Fibroblast of skin of right biceps (primary cell): ENCODE results near the gene APAF1.

Source experiments
- DNase-seq: peaks from one replicate; pipeline ENCODE4 v3.0.0-alpha.2; 2013

The APAF1 gene

DNA sequence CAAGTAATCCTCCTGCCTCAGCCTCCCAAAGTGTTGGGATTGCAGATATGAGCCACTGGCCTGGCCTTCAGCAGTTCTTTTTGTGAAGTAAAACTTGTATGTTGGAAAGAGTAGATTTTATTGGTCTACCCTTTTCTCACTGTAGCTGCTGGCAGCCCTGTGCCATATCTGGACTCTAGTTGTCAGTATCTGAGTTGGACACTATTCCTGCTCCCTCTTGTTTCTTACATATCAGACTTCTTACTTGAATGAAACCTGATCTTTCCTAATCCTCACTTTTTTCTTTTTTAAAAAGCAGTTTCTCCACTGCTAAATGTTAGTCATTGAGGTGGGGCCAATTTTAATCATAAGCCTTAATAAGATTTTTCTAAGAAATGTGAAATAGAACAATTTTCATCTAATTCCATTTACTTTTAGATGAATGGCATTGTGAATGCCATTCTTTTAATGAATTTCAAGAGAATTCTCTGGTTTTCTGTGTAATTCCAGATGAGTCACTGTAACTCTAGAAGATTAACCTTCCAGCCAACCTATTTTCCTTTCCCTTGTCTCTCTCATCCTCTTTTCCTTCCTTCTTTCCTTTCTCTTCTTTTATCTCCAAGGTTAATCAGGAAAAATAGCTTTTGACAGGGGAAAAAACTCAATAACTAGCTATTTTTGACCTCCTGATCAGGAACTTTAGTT is 88.7 kb downstream of the APAF1 start:
- no peak for DNase-seq

DNA sequence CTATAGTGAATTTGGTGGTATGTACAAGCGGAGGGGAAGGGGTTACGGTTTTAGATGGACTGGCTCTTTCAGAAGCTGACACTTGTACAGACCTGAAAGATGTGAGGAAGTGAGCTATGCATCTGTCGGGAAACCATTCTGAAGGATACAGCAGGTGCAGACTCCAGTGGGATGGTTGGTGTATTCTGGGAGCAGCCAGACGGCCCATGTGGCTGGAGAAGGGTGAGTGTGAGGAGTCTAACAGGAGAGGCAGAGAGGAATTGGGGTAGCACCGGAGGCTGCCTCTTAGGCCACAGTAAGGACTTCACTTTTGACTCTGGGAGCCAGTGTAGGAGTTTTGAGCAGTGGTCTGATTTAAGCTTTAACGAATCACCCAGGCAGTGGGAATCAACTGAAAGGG is 90.7 kb downstream of the APAF1 start:
- DNase-seq = no peak

- no peak for DNase-seq
Observed at GRCh38 chr12:98736352-98737321, 91.5 kb downstream of the APAF1 start.

DNA sequence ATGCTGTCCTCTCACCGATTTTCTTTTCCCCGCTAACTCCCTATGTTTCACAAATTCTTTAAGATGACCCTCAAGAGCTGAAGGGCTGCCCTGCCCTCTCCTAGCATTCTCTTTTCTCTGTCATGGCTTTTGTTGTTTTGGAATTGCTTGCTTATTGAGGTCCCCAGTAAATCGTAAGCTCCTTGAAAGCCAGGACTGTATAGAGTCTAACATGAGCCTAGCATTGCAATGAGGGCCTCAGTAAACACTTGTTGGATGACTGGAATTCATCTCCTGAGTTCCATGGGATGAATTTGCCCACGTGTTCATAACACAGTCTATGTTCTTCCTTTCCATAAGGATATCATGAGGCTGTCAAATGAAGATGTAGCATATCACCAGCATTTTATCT is 92.2 kb downstream of the APAF1 start:
- DNase-seq = no peak

DNA sequence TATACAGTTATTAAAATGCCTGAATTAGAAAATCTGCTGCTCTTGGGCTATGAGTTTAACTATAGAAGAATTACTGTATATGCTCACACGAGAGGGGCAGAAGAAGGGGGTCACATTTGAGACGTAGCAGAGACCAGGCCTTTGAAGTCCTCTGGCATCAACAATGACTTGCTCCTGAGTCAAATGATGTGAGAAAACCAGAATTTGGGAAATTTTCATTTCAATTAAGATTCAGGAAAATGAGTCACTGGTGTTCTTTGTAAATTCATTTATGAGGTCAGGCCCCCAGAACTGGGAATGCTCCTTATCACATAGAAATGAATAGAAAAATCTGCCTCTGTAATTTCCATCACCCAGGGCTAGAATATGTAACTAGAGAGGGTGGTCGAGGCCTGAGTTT is 92.9 kb downstream of the APAF1 start:
- DNase-seq = no peak

DNA sequence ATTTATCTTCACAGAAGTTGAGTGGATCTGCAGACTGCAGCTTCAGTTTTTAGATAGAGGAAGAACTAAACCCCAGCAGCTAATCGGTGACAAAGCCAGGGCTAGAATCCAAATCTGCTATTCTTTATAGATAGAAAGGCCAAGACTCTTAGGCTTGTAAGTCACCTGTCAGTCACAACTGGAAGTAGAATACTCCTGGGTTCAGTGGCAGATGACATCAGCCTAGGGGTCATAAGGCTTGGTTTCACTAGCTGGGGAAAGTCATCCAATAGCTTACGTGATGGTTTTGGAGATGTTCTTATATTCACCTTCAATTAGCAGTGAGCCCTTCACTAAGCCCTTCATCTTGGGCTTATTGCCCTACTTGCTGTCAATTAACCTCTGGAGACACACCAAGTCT is 93.4 kb downstream of the APAF1 start:
- DNase-seq = no peak

DNA sequence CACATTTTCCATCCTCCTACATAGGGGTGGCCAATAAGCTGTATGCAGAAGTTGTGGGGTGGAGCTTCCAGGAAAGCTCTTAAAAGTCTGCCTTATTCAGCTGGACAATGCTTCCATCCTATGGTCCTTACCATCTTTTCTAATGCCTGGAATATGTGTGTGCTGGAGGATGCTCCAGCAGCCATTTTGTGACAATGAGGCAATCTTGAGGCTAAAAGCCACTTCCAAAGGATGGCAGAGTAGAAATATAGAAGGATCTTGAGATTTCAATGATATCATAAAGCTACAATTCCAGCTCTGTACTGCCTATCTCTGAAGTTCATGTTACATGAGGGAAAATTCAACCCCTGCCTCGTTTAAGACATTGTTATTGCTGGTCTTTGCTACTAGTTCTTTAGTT is 95.7 kb downstream of the APAF1 start:
- no peak for DNase-seq

DNA sequence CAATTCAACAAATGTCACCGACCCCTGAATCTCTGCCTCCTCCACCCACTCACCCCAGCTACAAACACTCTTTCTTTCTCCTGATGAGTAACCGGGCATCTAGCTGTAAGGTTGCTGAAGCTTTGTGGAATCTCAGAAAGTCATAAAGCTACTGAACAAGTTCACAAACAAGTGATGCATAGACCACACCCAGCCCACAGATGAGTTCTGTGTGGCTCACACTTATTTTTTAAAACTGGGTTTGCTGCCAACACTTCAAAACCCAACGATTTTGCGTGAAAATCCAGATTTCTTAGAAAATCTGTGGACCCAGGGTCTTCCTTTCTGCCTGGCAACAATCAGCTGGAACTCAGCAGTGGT is 96.1 kb downstream of the APAF1 start:
- no peak for DNase-seq

- DNase-seq = peak; percentile 38
Observed at GRCh38 chr12:98741556-98742265, 96.6 kb downstream of the APAF1 start.

GRCh38 chr12:98743362-98743953 is 98.4 kb downstream of the APAF1 start:
- no peak for DNase-seq

DNA sequence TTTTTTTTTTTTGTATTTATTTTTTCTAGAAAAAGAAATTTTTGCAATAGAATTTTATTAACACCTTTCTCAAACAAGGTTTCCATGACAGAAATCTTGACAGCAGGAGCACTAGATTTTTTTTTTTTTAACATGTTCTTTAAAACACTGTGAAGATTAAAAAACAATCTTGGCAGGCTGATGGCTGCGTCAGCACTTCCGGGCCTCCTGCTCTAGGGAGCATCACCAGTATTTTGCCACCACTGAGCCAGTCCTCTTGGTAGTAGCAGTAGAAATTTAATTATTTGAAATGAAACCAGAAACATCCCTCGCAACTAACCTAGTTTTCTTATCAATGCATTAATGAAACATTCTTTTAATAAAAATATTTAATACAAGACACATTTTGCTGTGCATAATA is 99.6 kb downstream of the APAF1 start:
- DNase-seq = no peak

GRCh38 chr12:98745578-98746391 is 100.7 kb downstream of the APAF1 start:
- peak; percentile 30 for DNase-seq

GRCh38 chr12:98748463-98748862 is 103.4 kb downstream of the APAF1 start:
- DNase-seq = no peak

DNA sequence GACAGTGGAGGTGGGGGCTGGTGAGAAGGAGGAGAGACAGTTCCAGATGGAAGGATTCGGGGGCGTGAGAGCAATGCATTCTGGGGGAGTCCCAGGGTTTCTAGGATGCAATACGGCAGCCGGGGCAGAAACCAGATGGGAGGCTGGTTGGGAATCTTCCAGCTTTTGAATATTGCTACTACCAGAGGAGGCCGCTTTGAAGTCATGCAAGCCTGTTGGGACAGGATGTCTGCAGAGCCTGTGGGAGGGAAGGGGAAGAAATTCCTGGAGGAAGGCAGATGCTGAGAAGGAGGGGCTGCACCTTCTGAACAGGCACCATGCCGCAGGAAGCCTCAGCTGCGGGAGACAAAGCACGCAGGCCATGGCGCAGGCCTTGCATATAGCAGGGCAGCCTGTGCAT is 105.4 kb downstream of the APAF1 start:
- peak; percentile 56 for DNase-seq

DNA sequence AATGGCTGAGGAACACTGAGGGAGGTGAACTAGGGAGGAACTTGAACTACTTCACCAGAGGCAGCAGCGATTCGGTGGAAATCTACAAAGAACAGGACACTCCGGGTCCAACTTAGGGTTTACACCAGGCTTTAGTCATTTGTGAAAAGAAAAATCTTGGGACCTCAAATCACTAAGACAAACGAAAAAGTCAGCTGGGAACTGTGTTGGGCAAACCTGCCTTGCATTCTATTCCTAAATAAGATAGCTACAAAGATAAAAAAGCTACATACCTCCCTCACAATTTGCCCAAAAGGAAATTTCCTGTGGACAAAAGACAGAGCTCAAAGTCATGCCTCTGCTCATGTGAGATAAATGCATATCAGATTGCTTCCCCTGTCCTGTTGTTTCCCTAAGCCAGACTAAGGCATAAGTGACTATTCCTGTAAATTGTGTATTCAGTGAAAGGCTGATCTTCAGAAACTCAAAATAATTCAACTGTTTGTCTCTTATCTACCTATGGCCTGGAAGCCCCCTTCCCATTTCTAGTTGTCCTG is 106.6 kb downstream of the APAF1 start:
- DNase-seq = no peak

DNA sequence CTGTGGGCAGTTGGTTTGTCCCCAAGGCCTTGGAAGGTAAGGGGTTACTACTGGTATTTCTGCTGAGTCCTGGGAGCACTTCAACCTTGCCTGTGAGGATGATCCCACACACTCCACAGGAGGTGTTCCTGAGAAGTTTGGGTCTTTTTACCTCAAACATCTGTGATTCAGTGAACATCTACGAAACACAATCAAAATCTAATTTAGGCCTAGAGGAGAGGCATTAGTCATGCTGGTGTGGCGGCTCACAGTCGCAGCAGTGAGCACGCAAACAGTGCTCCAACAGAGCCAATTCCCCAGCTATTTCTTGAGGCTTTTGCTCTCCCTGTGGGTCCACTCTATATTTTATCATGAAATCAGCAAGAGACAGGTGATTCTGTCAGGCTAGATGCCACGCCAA is 107.6 kb downstream of the APAF1 start:
- DNase-seq = peak; percentile 81

GRCh38 chr12:98754095-98754494 is 109.0 kb downstream of the APAF1 start:
- peak; percentile 72 for DNase-seq

DNA sequence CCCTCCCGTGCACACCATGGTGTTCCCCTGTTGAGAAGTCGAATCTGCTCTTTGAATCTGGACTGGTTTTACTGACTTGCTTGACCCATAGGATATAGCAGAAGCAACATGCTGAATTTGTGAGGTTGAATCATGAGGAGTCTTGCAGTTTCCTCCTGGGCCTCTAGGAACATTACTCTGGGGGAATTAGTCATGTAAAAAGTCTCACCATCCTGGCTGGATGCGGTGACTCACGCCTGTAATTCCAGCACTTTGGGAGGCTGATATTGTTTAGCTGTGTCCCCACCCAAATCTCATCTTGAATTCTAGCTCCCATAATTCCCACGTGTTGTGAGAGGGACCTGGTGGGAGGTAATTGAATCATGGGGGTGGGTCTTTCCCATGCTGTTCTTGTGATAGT is 110.8 kb downstream of the APAF1 start:
- peak; percentile 85 for DNase-seq

GRCh38 chr12:98757455-98757854 is 112.4 kb downstream of the APAF1 start:
- no peak for DNase-seq

GRCh38 chr12:98758331-98758730 is 113.2 kb downstream of the APAF1 start:
- peak; percentile 36 for DNase-seq

DNA sequence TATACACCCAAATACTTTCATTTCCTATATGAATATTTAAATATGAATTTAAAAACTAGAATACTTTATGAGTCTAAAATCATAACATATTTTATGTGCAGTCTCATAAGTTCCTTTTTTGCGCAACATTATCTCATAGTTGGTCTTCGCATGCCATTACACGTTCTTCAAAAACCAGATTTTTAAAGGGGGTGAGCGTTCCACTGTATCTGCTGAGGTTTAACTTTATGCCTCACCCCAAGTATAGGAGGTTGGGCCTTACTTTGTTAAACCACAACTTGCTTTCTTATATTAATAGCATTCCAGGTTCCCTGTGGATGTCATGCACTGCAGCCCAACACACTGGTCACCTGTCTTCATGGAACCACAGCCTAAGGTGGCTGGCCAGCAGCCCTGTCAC is 118.6 kb downstream of the APAF1 start:
- DNase-seq = no peak

- no peak for DNase-seq
Observed at GRCh38 chr12:98767248-98767647, 122.2 kb downstream of the APAF1 start.
